ENCODE data around the gene ZNF780A.

GRCh38 chr19:40035996-40036395 is 54.7 kb downstream of the ZNF780A start:
- no peak for TF ChIP-seq CTCF (IDR thresholded peaks at IDR 0.05)
- no peak for TF ChIP-seq POLR2A (IDR thresholded peaks at IDR 0.05)
- no peak for TF ChIP-seq POLR2AphosphoS5 (IDR thresholded peaks at IDR 0.05)
- no peak for TF ChIP-seq EP300 (IDR thresholded peaks at IDR 0.05)

All from gastroesophageal sphincter (tissue), 3 donors.